ENCODE results near the gene ENPP3.
"Not testable (repeated sequence)": the region's sequence is repeated elsewhere in the genome, so short reads cannot be mapped to it uniquely, and the experiment has no call there.

The ENPP3 gene

GRCh38 chr6:131741688-131742393 is 104.7 kb downstream of the ENPP3 start:
- no peak overlapping the region for H3K4me3 ChIP-seq
- no peak for DNase-seq (ENCODE audit: low spot score)
- H3K27ac ChIP-seq, result no peak overlapping the region
- no peak for TF ChIP-seq CTCF (IDR thresholded peaks at IDR 0.05)

GRCh38 chr6:131744432-131745287 is 107.6 kb downstream of the ENPP3 start:
- H3K27ac ChIP-seq, result no peak overlapping the region
- no peak for DNase-seq (ENCODE audit: low spot score)
- no peak for TF ChIP-seq CTCF (IDR thresholded peaks at IDR 0.05)
- H3K4me3 ChIP-seq, result no peak overlapping the region

DNA sequence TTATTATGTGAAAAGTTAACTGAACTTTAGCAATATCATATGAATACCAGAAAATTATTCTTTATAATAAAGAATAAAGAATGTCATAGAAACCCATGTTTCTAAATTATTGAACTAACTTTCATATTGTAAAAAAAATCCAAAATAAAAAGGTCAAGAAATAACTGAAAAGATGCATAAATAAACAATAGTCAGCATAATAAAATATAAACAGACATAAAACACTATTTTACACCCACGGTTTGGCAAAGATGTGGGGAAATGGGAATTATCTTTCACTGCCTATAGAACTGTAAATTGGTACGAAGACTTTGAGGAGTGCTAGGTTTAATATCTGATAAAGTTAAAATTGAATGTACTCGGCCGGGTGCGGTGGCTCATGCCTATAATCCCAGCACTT is 108.4 kb downstream of the ENPP3 start:
- no peak for DNase-seq (ENCODE audit: low spot score)
- Histone ChIP-seq H3K4me3 (no peak overlapping the region), H3K27ac (no peak overlapping the region)
- TF ChIP-seq CTCF (IDR thresholded peaks at IDR 0.05), result no peak

- no peak overlapping the region for H3K27ac ChIP-seq
- TF ChIP-seq CTCF (IDR thresholded peaks at IDR 0.05), result no peak
- no peak overlapping the region for H3K4me3 ChIP-seq
- DNase-seq (ENCODE audit: low spot score), result no peak
Measured at GRCh38 chr6:131747821-131748353, 110.8 kb downstream of the ENPP3 start.

DNA sequence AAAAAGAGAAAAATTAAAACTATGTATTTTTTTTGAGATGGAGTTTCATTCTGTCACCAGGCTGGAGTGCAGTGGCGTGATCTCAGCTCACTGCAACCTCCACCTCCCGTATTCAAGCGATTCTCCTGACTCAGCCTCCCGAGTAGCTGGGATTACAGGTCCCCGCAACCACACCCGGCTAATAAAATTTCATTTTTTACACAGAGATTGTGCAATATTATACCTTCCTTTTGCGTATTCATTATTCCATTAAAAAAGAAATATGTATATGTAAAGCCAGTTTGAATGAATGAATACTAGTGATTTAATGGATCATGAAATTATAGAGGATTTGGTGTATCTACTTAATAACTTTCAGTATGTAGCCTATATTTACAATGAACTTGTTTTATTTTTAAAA is 111.9 kb downstream of the ENPP3 start:
- no peak for DNase-seq (ENCODE audit: low spot score)
- Histone ChIP-seq H3K27ac (no peak overlapping the region), H3K4me3 (no peak overlapping the region)
- no peak for TF ChIP-seq CTCF (IDR thresholded peaks at IDR 0.05)

DNA sequence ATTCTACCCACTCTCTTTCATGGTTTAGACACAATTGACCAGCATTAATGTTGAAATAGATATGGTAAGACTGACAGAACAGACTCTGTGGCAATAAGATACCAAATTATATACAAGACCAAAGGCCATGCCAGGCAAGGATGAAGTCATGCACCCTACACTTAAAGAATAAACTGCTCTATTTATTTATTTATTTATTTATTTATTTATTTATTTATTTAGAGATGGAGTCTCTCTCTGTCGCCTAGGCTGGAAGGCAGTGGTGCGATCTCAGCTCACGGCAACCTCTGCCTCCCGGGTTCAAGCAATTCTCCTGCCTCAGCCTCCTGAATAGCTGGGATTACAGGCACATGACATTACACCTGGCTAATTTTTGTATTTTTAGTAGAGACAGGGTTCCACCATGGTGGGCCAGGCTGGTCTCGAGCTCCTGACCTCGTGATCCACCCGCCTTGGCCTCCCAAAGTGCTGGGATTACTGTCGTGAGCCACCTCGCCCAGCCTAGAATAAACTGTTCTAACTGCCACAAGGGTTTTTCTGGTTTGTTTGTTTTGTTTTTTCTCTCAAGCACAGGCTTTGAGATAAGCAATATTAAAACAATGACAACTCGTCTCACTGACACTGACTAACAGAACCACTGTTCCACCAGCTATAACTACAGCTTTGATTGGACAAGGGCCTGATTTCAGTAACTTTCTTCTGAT is 114.1 kb downstream of the ENPP3 start:
- H3K4me3 ChIP-seq; DNase-seq (ENCODE audit: low spot score); H3K27ac ChIP-seq: not testable (repeated sequence)

- H3K27ac ChIP-seq, result no peak overlapping the region
- TF ChIP-seq CTCF (IDR thresholded peaks at IDR 0.05), result no peak
- H3K4me3 ChIP-seq, result no peak overlapping the region
- no peak for DNase-seq (ENCODE audit: low spot score)
Measured at GRCh38 chr6:131754088-131754487, 117.0 kb downstream of the ENPP3 start.

Data from coronary artery (tissue), 2 donors.